Activated T-cell treated with anti-CD3 and anti-CD28 coated beads for 24 hours (primary cell): ENCODE data around the gene MBNL1.
A peak's percentile ranks its signal among the peaks of the same experiment; 100 is the strongest.

Source experiments
- DNase-seq: peaks from one replicate; pipeline ENCODE4 v3.0.0-alpha.2; 2020; ENCODE audit warnings: low read depth

Gene MBNL1

GRCh38 chr3:152268555-152269055, at the start of gene MBNL1:
Gene MBNL1 (plus strand): TSS chr3:152268929. CDS start chr3:152300194, 31,265 bp downstream.
- DNase-seq, result peak; percentile 84

GRCh38 chr3:152219216-152219615, 49.5 kb upstream of the MBNL1 start:
- no peak for DNase-seq

GRCh38 chr3:152219769-152220255, 48.9 kb upstream of the MBNL1 start:
- no peak for DNase-seq

GRCh38 chr3:152222327-152222726, 46.4 kb upstream of the MBNL1 start:
- DNase-seq, result no peak

GRCh38 chr3:152225201-152225600, 43.5 kb upstream of the MBNL1 start:
- no peak for DNase-seq

GRCh38 chr3:152226176-152226575, 42.6 kb upstream of the MBNL1 start:
- no peak for DNase-seq

- DNase-seq, result no peak
These were observed 41.7 kb upstream of the MBNL1 start for GRCh38 chr3:152227027-152227426.

GRCh38 chr3:152229692-152230091, 39.0 kb upstream of the MBNL1 start:
- DNase-seq, result no peak

GRCh38 chr3:152230370-152230769, 38.4 kb upstream of the MBNL1 start:
- DNase-seq, result no peak

GRCh38 chr3:152232001-152232400, 36.7 kb upstream of the MBNL1 start:
- no peak for DNase-seq

- no peak for DNase-seq
These were observed 36.0 kb upstream of the MBNL1 start for GRCh38 chr3:152232679-152233078.

GRCh38 chr3:152234657-152235375, 33.9 kb upstream of the MBNL1 start:
- no peak for DNase-seq

GRCh38 chr3:152235709-152236298, 32.9 kb upstream of the MBNL1 start:
- DNase-seq, result no peak

GRCh38 chr3:152236716-152237115, 32.0 kb upstream of the MBNL1 start:
- DNase-seq, result no peak

- no peak for DNase-seq
These were observed 27.3 kb upstream of the MBNL1 start for GRCh38 chr3:152241142-152242017.

- no peak for DNase-seq
These were observed 25.4 kb upstream of the MBNL1 start for GRCh38 chr3:152243301-152243711.

GRCh38 chr3:152243721-152244516, 24.8 kb upstream of the MBNL1 start:
- DNase-seq, result no peak

- DNase-seq, result no peak
These were observed 24.2 kb upstream of the MBNL1 start for GRCh38 chr3:152244517-152244888.

GRCh38 chr3:152245498-152246170, 23.1 kb upstream of the MBNL1 start:
- DNase-seq, result no peak

- DNase-seq, result no peak
These were observed 16.8 kb upstream of the MBNL1 start for GRCh38 chr3:152251916-152252315.

GRCh38 chr3:152252755-152253154, 16.0 kb upstream of the MBNL1 start:
- no peak for DNase-seq
